Lower leg skin (tissue), 3 donors: ENCODE data around the gene TSPAN15.

Experiments used
- POLR2A ChIP-seq, 2 donors: fragments of 450-650 bp; IDR thresholded peaks; one replicate each; pipeline ENCODE4 v1.6.1; 2016 to 2017; ENCODE audit warnings: antibody characterized with exemption in 2 of 2, mild to moderate bottlenecking in 1 of 2, moderate library complexity in 1 of 2
- TF ChIP-seq, protein P1 (sequence below), 3 donors: fragments of 450-650 bp; IDR thresholded peaks; one replicate each; pipeline ENCODE4 v1.5.1; 2016; ENCODE audit warnings: antibody characterized with exemption in 3 of 3, mild to moderate bottlenecking in 3 of 3, moderate library complexity in 2 of 3

DNA sequence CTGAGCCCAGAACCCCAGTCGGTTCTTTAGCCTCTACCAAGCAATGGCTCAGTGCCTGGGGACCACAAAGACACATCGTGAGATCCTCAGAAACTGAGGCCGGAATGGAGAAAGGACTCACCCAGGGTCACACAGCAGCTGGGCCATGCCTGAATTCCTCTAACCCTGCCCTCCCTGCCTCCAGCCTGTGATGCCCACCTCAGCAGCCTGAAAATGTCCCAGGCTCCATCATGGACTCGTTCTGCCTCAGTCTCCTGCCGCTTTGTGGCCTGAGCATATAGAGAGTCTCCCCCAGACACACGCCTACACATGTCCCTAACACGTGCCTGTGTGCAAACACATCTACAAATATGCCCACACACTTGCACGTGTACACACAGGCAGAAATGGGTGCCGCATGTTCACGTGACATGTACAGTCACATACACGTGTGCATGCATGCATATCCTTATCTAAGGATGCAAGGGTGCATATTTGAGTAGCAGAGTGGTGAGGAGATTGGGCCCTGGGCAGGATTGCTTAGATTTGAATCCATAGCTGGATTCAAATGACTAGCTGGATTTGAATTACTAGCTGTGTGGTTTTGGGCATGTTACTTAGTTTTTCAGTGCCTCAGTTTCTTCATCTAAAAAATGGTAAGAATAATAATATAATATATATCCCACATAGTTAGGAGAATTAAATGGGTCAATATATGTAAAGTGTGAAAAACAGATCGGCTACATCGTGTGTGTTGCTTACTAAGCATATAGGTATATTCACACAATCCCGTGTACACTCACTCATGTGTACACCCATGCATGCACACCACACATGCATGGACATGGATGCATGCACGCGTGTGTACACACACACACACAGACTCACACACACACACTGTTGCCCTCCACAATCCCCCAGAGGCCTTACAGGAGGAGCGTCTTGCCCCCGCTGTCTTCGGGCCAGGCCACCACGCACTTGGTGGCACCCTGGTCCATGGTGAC is 36.9 kb upstream of the TSPAN15 start:
- TF ChIP-seq POLR2A (IDR thresholded peaks at IDR 0.05), result no peak
- TF ChIP-seq, protein P1, sequence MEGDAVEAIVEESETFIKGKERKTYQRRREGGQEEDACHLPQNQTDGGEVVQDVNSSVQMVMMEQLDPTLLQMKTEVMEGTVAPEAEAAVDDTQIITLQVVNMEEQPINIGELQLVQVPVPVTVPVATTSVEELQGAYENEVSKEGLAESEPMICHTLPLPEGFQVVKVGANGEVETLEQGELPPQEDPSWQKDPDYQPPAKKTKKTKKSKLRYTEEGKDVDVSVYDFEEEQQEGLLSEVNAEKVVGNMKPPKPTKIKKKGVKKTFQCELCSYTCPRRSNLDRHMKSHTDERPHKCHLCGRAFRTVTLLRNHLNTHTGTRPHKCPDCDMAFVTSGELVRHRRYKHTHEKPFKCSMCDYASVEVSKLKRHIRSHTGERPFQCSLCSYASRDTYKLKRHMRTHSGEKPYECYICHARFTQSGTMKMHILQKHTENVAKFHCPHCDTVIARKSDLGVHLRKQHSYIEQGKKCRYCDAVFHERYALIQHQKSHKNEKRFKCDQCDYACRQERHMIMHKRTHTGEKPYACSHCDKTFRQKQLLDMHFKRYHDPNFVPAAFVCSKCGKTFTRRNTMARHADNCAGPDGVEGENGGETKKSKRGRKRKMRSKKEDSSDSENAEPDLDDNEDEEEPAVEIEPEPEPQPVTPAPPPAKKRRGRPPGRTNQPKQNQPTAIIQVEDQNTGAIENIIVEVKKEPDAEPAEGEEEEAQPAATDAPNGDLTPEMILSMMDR (IDR thresholded peaks at IDR 0.05), result no peak
